HUES6 (cell line): ENCODE measurements around the gene ADAMTS4.

ENCODE experiments used
- H3K27ac ChIP-seq: 2 replicates; pipeline ENCODE4 v1.7.0; 2013; ENCODE audit warnings: low read depth, mild to moderate bottlenecking, low read length, inconsistent platforms
- H3K27me3 ChIP-seq: 2 replicates; pipeline ENCODE4 v1.6.1; 2013; ENCODE audit warnings: low read length; ENCODE audit not compliant: control insufficient read depth, insufficient read depth
- H3K36me3 ChIP-seq: 2 replicates; pipeline ENCODE4 v1.6.1; 2013; ENCODE audit warnings: low read length; ENCODE audit not compliant: control insufficient read depth, insufficient read depth
- H3K4me1 ChIP-seq: 2 replicates; pipeline ENCODE4 v1.6.1; 2013; ENCODE audit warnings: low read length; ENCODE audit not compliant: control insufficient read depth, insufficient read depth
- H3K4me3 ChIP-seq: 2 replicates; pipeline ENCODE4 v1.5.1; 2013; ENCODE audit warnings: low read depth, low read length
- H3K9ac ChIP-seq: one replicate; pipeline ENCODE4 v1.6.1; 2013; ENCODE audit warnings: mild to moderate bottlenecking, low read length
- H3K9me3 ChIP-seq: 2 replicates; pipeline ENCODE4 v1.6.1; 2013; ENCODE audit warnings: low read depth, low read length; ENCODE audit not compliant: control insufficient read depth, insufficient read depth

ADAMTS4 gene

GRCh38 chr1:161158316-161159010, 40.4 kb downstream of the ADAMTS4 start:
- peak overlapping the region; percentile 55 for H3K9ac ChIP-seq
- H3K27ac ChIP-seq: no peak overlapping the region

GRCh38 chr1:161157867-161158266, 41.0 kb downstream of the ADAMTS4 start:
- H3K27ac ChIP-seq: no peak overlapping the region
- no peak overlapping the region for H3K9ac ChIP-seq
- H3K4me1 ChIP-seq: no peaks in the 10 kb centered on the region
- no peaks in the 10 kb centered on the region for H3K27me3 ChIP-seq
- no peaks in the 10 kb centered on the region for H3K9me3 ChIP-seq
- peaks cover 32% of the 10 kb centered on the region for H3K36me3 ChIP-seq
- H3K4me3 ChIP-seq: no peak overlapping the region

More at GRCh38 chr1:161158316-161159010, 40.4 kb downstream of the ADAMTS4 start:
- H3K4me1 ChIP-seq: no peaks in the 10 kb centered on the region
- no peaks in the 10 kb centered on the region for H3K27me3 ChIP-seq
- peak overlapping the region; percentile 68 for H3K4me3 ChIP-seq
- H3K9me3 ChIP-seq: no peaks in the 10 kb centered on the region
- H3K36me3 ChIP-seq: peaks cover 35% of the 10 kb centered on the region

- H3K9me3 ChIP-seq: no peaks in the 10 kb centered on the region
- H3K27ac ChIP-seq: peak within 1 kb of the TSS; percentile 85
- H3K9ac ChIP-seq: peak within 1 kb of the TSS; percentile 89
- peaks cover 12% of the 10 kb centered on the region for H3K36me3 ChIP-seq
- H3K27me3 ChIP-seq: no peaks in the 10 kb centered on the region
- H3K4me3 ChIP-seq: peak within 1 kb of the TSS; percentile 81
- H3K4me1 ChIP-seq: no peaks in the 10 kb centered on the region
Observed at GRCh38 chr1:161153682-161154337, 45.0 kb downstream of the ADAMTS4 start, which contains the start of gene UFC1. Gene UFC1, plus strand, starts transcription at chr1:161153978. Its CDS starts 20 bp downstream, at chr1:161153998.

- H3K9ac ChIP-seq: no peak overlapping the region
- no peaks in the 10 kb centered on the region for H3K9me3 ChIP-seq
- H3K27me3 ChIP-seq: no peaks in the 10 kb centered on the region
- H3K4me3 ChIP-seq: peak overlapping the region; percentile 81
- peaks cover 8% of the 10 kb centered on the region for H3K36me3 ChIP-seq
- no peak overlapping the region for H3K27ac ChIP-seq
- no peaks in the 10 kb centered on the region for H3K4me1 ChIP-seq
Observed at GRCh38 chr1:161153176-161153575, 45.7 kb downstream of the ADAMTS4 start.

GRCh38 chr1:161145832-161146231, 53.0 kb downstream of the ADAMTS4 start:
- Histone ChIP-seq H3K9me3 (no peaks in the 10 kb centered on the region), H3K27me3 (no peaks in the 10 kb centered on the region), H3K36me3 (no peaks in the 10 kb centered on the region), H3K27ac (no peak overlapping the region), H3K9ac (no peak overlapping the region), H3K4me1 (no peaks in the 10 kb centered on the region), H3K4me3 (no peak overlapping the region)

- H3K4me1 ChIP-seq: no peaks in the 10 kb centered on the region
- no peaks in the 10 kb centered on the region for H3K36me3 ChIP-seq
- no peak overlapping the region for H3K9ac ChIP-seq
- H3K4me3 ChIP-seq: no peak overlapping the region
- no peaks in the 10 kb centered on the region for H3K9me3 ChIP-seq
- H3K27me3 ChIP-seq: no peaks in the 10 kb centered on the region
- no peak overlapping the region for H3K27ac ChIP-seq
Observed at GRCh38 chr1:161140755-161141400, 58.0 kb downstream of the ADAMTS4 start.

GRCh38 chr1:161139766-161140165, 59.1 kb downstream of the ADAMTS4 start:
- H3K27ac ChIP-seq: no peak overlapping the region
- H3K4me1 ChIP-seq: no peaks in the 10 kb centered on the region
- no peak overlapping the region for H3K9ac ChIP-seq
- H3K9me3 ChIP-seq: no peaks in the 10 kb centered on the region
- no peak overlapping the region for H3K4me3 ChIP-seq
- H3K27me3 ChIP-seq: no peaks in the 10 kb centered on the region
- H3K36me3 ChIP-seq: no peaks in the 10 kb centered on the region

- Histone ChIP-seq H3K9ac (no peak overlapping the region), H3K9me3 (no peaks in the 10 kb centered on the region), H3K4me1 (no peaks in the 10 kb centered on the region), H3K36me3 (no peaks in the 10 kb centered on the region), H3K27me3 (no peaks in the 10 kb centered on the region), H3K27ac (no peak overlapping the region), H3K4me3 (no peak overlapping the region)
Observed at GRCh38 chr1:161138431-161138830, 60.4 kb downstream of the ADAMTS4 start.

GRCh38 chr1:161137881-161138280, 61.0 kb downstream of the ADAMTS4 start:
- Histone ChIP-seq H3K4me1 (no peaks in the 10 kb centered on the region), H3K4me3 (no peak overlapping the region), H3K27me3 (no peaks in the 10 kb centered on the region), H3K9me3 (no peaks in the 10 kb centered on the region), H3K27ac (no peak overlapping the region), H3K9ac (no peak overlapping the region), H3K36me3 (no peaks in the 10 kb centered on the region)
